K562 (cell line): ENCODE results near the gene DTX3. TPM values are rescaled to one million over a fixed set of nuclear protein-coding genes. Genes with fewer than 3 reads are reported as not detected.

Experiments
- ATAC-seq: fragments of 200-7000 bp; cut with Tn5 transposase; 3 replicates; pipeline ENCODE4 v1.9.1; 2020; ENCODE audit warnings: moderate library complexity
- BruUV-seq: library from RNA; stranded (reverse); fragments of 400-500 nt; replicated peaks from 2 replicates; lab custom pipeline; 2021; lab: Mats Ljungman, UMichigan
- CTCF ChIA-PET: fragments of 300-600 bp; formaldehyde crosslinking; extraction: SDS; loops from one replicate; lab custom pipeline; 2021; ENCODE audit warnings: low intra/inter-chr PET ratio; lab: Yijun Ruan, JAX
- POLR2A ChIA-PET: fragments of 300-600, 350-650 bp; sonication (Branson Sonifier 250); formaldehyde crosslinking; extraction: SDS; loops from one replicate; lab custom pipeline; 2021; ENCODE audit warnings: antibody characterized with exemption, inconsistent platforms; lab: Yijun Ruan, JAX
- DNase-seq, 4 experiments: peaks; one replicate each; pipeline versions ENCODE4 v3.0.0 to v3.0.0-alpha.2; 2011 to 2018; ENCODE audit warnings: low spot score in 3 of 4, mixed read lengths in 3 of 4; ENCODE audit errors: extremely low read depth in 1 of 4
- FAIRE-seq: peaks from 2 replicates; lab custom pipeline; 2011; peaks lifted over from hg19 to GRCh38; lab: Jason Lieb, UNC
- H2AFZ ChIP-seq: 2 replicates; pipeline ENCODE4 v1.6.0; 2011; ENCODE audit warnings: low read depth, low read length, control low read depth, inconsistent platforms
- H3K27ac ChIP-seq: fragments of 200-600 bp; 3 replicates; pipeline ENCODE4 v1.8.0; 2011; ENCODE audit warnings: low read depth, mild to moderate bottlenecking, control low read depth, inconsistent platforms, low read length, moderate library complexity, mixed read lengths; ENCODE audit errors: extremely low read depth
- H3K27me3 ChIP-seq, 2 experiments: fragments of 300-600 bp in 1 of 2; 2 replicates in 1 of 2; 3 replicates in 1 of 2; pipeline versions ENCODE4 v1.6.0 to v1.8.0; 2011; ENCODE audit warnings: inconsistent platforms in 2 of 2, low read length in 2 of 2, mild to moderate bottlenecking in 1 of 2, mixed read lengths in 1 of 2, moderate library complexity in 1 of 2; ENCODE audit not compliant: control insufficient read depth in 2 of 2, insufficient read depth in 2 of 2
- H3K36me3 ChIP-seq: fragments of 300-600 bp; 3 replicates; pipeline ENCODE4 v1.8.0; 2011; ENCODE audit warnings: mild to moderate bottlenecking, low read length, inconsistent platforms; ENCODE audit not compliant: control insufficient read depth, insufficient read depth
- H3K4me1 ChIP-seq, 2 experiments: fragments of 200-600 bp in 1 of 2; replicated peaks in 1 of 2; 2 replicates in 1 of 2; 3 replicates in 1 of 2; pipeline versions ENCODE4 v1.5.1 to v1.8.0; 2011; ENCODE audit warnings: inconsistent platforms in 2 of 2, low read length in 2 of 2, mild to moderate bottlenecking in 1 of 2, mixed read lengths in 1 of 2, moderate library complexity in 1 of 2; ENCODE audit not compliant: control insufficient read depth in 2 of 2, insufficient read depth in 2 of 2
- H3K4me2 ChIP-seq: 2 replicates; pipeline ENCODE4 v1.6.1; 2011; ENCODE audit warnings: low read length, control low read depth, inconsistent platforms, mixed read lengths; ENCODE audit not compliant: insufficient read depth
- H3K4me3 ChIP-seq: fragments of 200-600 bp; sonication (generic), shearing (Covaris generic); 2 replicates; pipeline ENCODE4 v1.5.1; 2016; ENCODE audit warnings: control low read depth, inconsistent platforms
- H3K79me2 ChIP-seq: fragments of 200-600 bp; 3 replicates; pipeline ENCODE4 v1.8.0; 2011; ENCODE audit warnings: low read length, inconsistent platforms; ENCODE audit not compliant: control insufficient read depth, insufficient read depth
- H3K9ac ChIP-seq, 2 experiments: 2 replicates each; pipeline versions ENCODE4 v1.6.0 to v1.6.1; 2011; ENCODE audit warnings: low read depth in 2 of 2, low read length in 2 of 2, control low read depth in 1 of 2, inconsistent platforms in 1 of 2, mild to moderate bottlenecking in 1 of 2, mixed read lengths in 1 of 2; ENCODE audit not compliant: insufficient read depth in 1 of 2
- H3K9me1 ChIP-seq: one replicate; pipeline ENCODE4 v1.6.0; 2011; ENCODE audit warnings: inconsistent platforms, mild to moderate bottlenecking, low read length, moderate library complexity; ENCODE audit not compliant: control insufficient read depth, insufficient read depth
- H3K9me3 ChIP-seq: replicated peaks from 2 replicates; pipeline ENCODE4 v1.5.1; 2011; ENCODE audit warnings: low read depth, low read length, inconsistent platforms; ENCODE audit not compliant: control insufficient read depth, insufficient read depth
- H4K20me1 ChIP-seq: replicated peaks from 2 replicates; pipeline ENCODE4 v1.6.1; 2011; ENCODE audit warnings: low read length, inconsistent platforms, mixed read lengths; ENCODE audit not compliant: control insufficient read depth, insufficient read depth
- BCOR ChIP-seq: fragments of 450-650 bp; IDR thresholded peaks from 2 replicates; pipeline ENCODE4 v1.6.1; 2016
- CBFB ChIP-seq: sonication (generic); formaldehyde crosslinking; IDR thresholded peaks from 2 replicates; pipeline ENCODE4 v1.4.0; 2020; ENCODE audit warnings: mild to moderate bottlenecking, missing genetic modification reagents
- CHD2 ChIP-seq: IDR thresholded peaks from 2 replicates; pipeline ENCODE4 v1.6.1; 2011; ENCODE audit warnings: low read depth, low read length
- CREB1 ChIP-seq, 2 experiments: sonication (generic) in 1 of 2; formaldehyde crosslinking in 1 of 2; IDR thresholded peaks; 2 replicates each; pipeline versions ENCODE4 v1.6.1 to v1.8.0; 2012 to 2022; ENCODE audit warnings: inconsistent platforms in 1 of 2, mild to moderate bottlenecking in 1 of 2, missing genetic modification reagents in 1 of 2, moderate library complexity in 1 of 2
- ESRRA ChIP-seq: fragments of 450-650 bp; IDR thresholded peaks from 2 replicates; pipeline ENCODE4 v1.6.1; 2014; ENCODE audit warnings: low read depth, mild to moderate bottlenecking, moderate library complexity, borderline replicate concordance
- ETS2 ChIP-seq: IDR thresholded peaks from 2 replicates; pipeline ENCODE4 v1.6.1; 2016; ENCODE audit warnings: borderline replicate concordance, missing genetic modification characterization, mild to moderate bottlenecking, moderate library complexity, missing compliant biosample characterization; ENCODE audit not compliant: poor library complexity, severe bottlenecking
- FOXA3 ChIP-seq, 2 experiments: fragments of 450-650 bp in 1 of 2; sonication (generic) in 1 of 2; formaldehyde crosslinking; IDR thresholded peaks in 1 of 2; conservative IDR thresholded peaks in 1 of 2; 2 replicates each; pipeline versions ENCODE4 v1.4.0 to v1.8.0; 2020 to 2022; ENCODE audit warnings: mild to moderate bottlenecking in 2 of 2, missing genetic modification reagents in 1 of 2
- GABPA ChIP-seq: fragments of 200-800 bp; sonication (Bioruptor generic); conservative IDR thresholded peaks from 2 replicates; pipeline ENCODE4 v1.6.1; 2016; ENCODE audit warnings: low read depth, missing genetic modification characterization, missing compliant biosample characterization
- HDAC8 ChIP-seq: fragments of 450-650 bp; IDR thresholded peaks from 2 replicates; pipeline ENCODE4 v1.6.1; 2016; ENCODE audit warnings: mild to moderate bottlenecking, missing genetic modification characterization, moderate library complexity, missing compliant biosample characterization
- KLF13 ChIP-seq: fragments of 450-650 bp; IDR thresholded peaks from 2 replicates; pipeline ENCODE4 v1.6.1; 2016; ENCODE audit warnings: missing genetic modification characterization, low read depth, mild to moderate bottlenecking, missing compliant biosample characterization, moderate library complexity, borderline replicate concordance
- MAZ ChIP-seq, 2 experiments: fragments of 450-650 bp in 1 of 2; sonication (generic) in 1 of 2; formaldehyde crosslinking; IDR thresholded peaks in 1 of 2; conservative IDR thresholded peaks in 1 of 2; 2 replicates each; pipeline versions ENCODE4 v1.4.0 to v1.5.0; 2020; ENCODE audit warnings: mild to moderate bottlenecking in 1 of 2, missing genetic modification reagents in 1 of 2
- MTF1 ChIP-seq: fragments of 250-450 bp; sonication (Bioruptor Pico); IDR thresholded peaks from 2 replicates; pipeline ENCODE4 v1.9.0; 2021; ENCODE audit warnings: moderate library complexity, mild to moderate bottlenecking, inconsistent platforms, borderline replicate concordance
- PML ChIP-seq: IDR thresholded peaks from 2 replicates; pipeline ENCODE4 v1.6.1; 2012; ENCODE audit warnings: low read length, inconsistent platforms
- POLR2AphosphoS5 ChIP-seq: IDR thresholded peaks from 2 replicates; pipeline ENCODE4 v1.6.1; 2011; ENCODE audit warnings: mild to moderate bottlenecking, low read depth, low read length, moderate library complexity; ENCODE audit not compliant: control insufficient read depth, insufficient read depth
- PTTG1 ChIP-seq: fragments of 450-650 bp; IDR thresholded peaks from 2 replicates; pipeline ENCODE4 v1.6.1; 2016; ENCODE audit warnings: low read depth, mild to moderate bottlenecking, missing genetic modification characterization, missing compliant biosample characterization
- ZNF444 ChIP-seq: fragments of 250-450 bp; sonication (Bioruptor Pico); IDR thresholded peaks from 2 replicates; pipeline ENCODE4 v1.4.0; 2020; ENCODE audit warnings: mild to moderate bottlenecking, moderate library complexity
- ZNF695 ChIP-seq: fragments of 450-650 bp; formaldehyde crosslinking; IDR thresholded peaks from 2 replicates; pipeline ENCODE4 v1.4.0; 2020; ENCODE audit warnings: mild to moderate bottlenecking, moderate library complexity
- ZNF707 ChIP-seq: fragments of 250-450 bp; sonication (Bioruptor Pico); conservative IDR thresholded peaks from 2 replicates; pipeline ENCODE4 v1.8.0; 2022; ENCODE audit warnings: inconsistent platforms, mild to moderate bottlenecking, moderate library complexity
- WGBS: fragments of 100-300 bp; shearing (Covaris generic); methylation state at CpG from one replicate; pipeline ENCODE4 v1.1.6; 2016; ENCODE audit warnings: low coverage, mixed read lengths; ENCODE audit not compliant: insufficient coverage; ENCODE audit errors: missing lambda C conversion rate; 5-methylcytosine and 5-hydroxymethylcytosine counted together
- in situ Hi-C: fragments of 300-500 bp; cut with MboI; formaldehyde crosslinking; loops from 4 replicates; pipeline ENCODE4 v1.15.0; 2018; ENCODE audit warnings: inconsistent platforms, mixed read lengths
- intact Hi-C: fragments of 100-400 bp; cut with micrococcal nuclease; formaldehyde crosslinking; loops from 2 replicates; pipeline ENCODE4 v1.14.2; 2022
- polyA plus RNA-seq, 8 experiments: library from polyadenylated mRNA; depleted of rRNA in 4 of 8; stranded (reverse) in 5 of 8; unstranded in 3 of 8; fragments of >200 nt; fragmentation: Nextera tagmentation in 2 of 8; fragmentation: Illumina TruSeq in 1 of 8; extraction: Ambion mirVana in 2 of 8; extraction: Trizol in 1 of 8; gene quantifications; 2 replicates each; pipeline versions ENCODE4 v1.2.1 to v1.2.3, GENCODE V29; 2011 to 2014; ENCODE audit warnings: inconsistent platforms in 1 of 8, missing spikeins in 1 of 8
- total RNA-seq, 7 experiments: library from RNA; depleted of rRNA in 6 of 7; stranded (reverse); fragments of >200 nt in 6 of 7; fragmentation: Illumina TruSeq in 2 of 7; extraction: Trizol in 2 of 7; gene quantifications; 2 replicates each; pipeline versions ENCODE4 v1.2.1 to v1.2.3, GENCODE V29; 2011 to 2021; ENCODE audit warnings: low replicate concordance in 1 of 7
- TF ChIP-seq, protein P1 (sequence below): sonication (generic); formaldehyde crosslinking; IDR thresholded peaks from 2 replicates; pipeline ENCODE4 v1.4.0; 2020; ENCODE audit warnings: mild to moderate bottlenecking, missing genetic modification reagents

DTX3 gene
- total and polyA plus RNA-seq, 9 of the 15 experiments (the other 6 are each of a cell fraction or from before 2014, with no cell fraction given), result 0.03 to 0.09 (median 0.06) TPM; not detected in 6

DNA sequence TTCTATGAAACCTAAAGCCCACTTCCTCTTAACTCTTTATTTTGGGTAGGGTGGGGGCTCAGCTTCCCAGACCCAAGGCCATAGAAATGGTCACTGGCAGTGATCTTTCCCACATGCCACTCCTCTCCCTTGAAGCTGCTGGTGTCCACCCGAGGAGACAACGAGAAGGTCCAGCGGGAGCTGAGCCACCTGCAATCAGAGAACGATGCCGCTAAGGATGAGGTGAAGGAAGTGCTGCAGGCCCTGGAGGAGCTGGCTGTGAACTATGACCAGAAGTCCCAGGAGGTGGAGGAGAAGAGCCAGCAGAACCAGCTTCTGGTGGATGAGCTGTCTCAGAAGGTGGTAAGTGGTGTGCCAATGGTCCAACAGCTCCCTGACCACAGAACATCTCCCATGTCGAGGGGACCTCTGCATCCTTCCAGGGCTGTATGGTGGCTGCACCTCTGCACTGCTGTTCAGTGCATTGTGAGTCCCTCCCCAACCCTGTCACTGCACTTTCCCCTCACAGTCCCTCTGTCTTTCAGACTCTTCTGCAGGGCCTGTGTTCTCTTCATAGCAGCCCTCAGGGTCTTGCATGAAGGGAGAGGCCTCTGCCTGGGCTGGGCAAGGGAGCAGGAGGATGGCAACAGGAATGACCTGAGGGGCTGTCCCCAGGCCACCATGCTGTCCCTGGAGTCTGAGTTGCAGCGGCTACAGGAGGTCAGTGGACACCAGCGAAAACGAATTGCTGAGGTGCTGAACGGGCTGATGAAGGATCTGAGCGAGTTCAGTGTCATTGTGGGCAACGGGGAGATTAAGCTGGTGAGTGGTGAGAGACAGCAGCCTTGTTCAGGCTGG is 32.5 kb upstream of the DTX3 start:
- intact Hi-C loops, result no loop called here
- POLR2A ChIA-PET, result interaction anchor here (0.6 to 1.4 kb wide), 4 partner anchors 11 to 52 kb away, joined by 3 to 6 read pairs (median 5); partner anchors contain the start of gene DDIT3
- CTCF ChIA-PET, result no interaction called here

More for the DNA sequence above, 32.5 kb upstream of the DTX3 start:
- in situ Hi-C loops, result no loop called here
- peaks cover 7% of the 10 kb centered on the region for H3K9me1 ChIP-seq
- peaks cover 67% of the 10 kb centered on the region for H3K36me3 ChIP-seq
- H4K20me1 ChIP-seq, result no peaks in the 10 kb centered on the region
- BruUV-seq, result no TSS peak
- no peaks in the 10 kb centered on the region for H3K27me3 ChIP-seq
- no peaks in the 10 kb centered on the region for H3K4me1 ChIP-seq
- H3K4me3 ChIP-seq, result no peak overlapping the region
- H3K27ac ChIP-seq, result no peak overlapping the region
- no peak overlapping the region for H2AFZ ChIP-seq
- DNase-seq, result no peak
- TF ChIP-seq ESRRA (no peak), POLR2AphosphoS5 (no peak), CHD2 (no peak), MAZ (CRISPR knock-in tag; conservative IDR thresholded peaks at IDR 0.05 in 1 of 2, IDR thresholded peaks at IDR 0.05 in 1 of 2) (no peak), GABPA (tag) (no peak), MTF1 (CRISPR knock-in tag) (no peak), ETS2 (tag) (no peak), HDAC8 (no peak), ZNF444 (CRISPR knock-in tag) (no peak), ZNF707 (CRISPR knock-in tag) (no peak), PTTG1 (tag) (no peak), PML (no peak), ZNF695 (no peak), FOXA3 (CRISPR knock-in tag; conservative IDR thresholded peaks at IDR 0.05 in 1 of 2, IDR thresholded peaks at IDR 0.05 in 1 of 2) (no peak), BCOR (no peak), CREB1 (IDR thresholded peaks at IDR 0.05) (no peak), CREB1 (CRISPR knock-in tag; IDR thresholded peaks at IDR 0.05) (no peak), CBFB (CRISPR knock-in tag) (no peak), KLF13 (tag) (no peak)
- TF ChIP-seq, protein P1, sequence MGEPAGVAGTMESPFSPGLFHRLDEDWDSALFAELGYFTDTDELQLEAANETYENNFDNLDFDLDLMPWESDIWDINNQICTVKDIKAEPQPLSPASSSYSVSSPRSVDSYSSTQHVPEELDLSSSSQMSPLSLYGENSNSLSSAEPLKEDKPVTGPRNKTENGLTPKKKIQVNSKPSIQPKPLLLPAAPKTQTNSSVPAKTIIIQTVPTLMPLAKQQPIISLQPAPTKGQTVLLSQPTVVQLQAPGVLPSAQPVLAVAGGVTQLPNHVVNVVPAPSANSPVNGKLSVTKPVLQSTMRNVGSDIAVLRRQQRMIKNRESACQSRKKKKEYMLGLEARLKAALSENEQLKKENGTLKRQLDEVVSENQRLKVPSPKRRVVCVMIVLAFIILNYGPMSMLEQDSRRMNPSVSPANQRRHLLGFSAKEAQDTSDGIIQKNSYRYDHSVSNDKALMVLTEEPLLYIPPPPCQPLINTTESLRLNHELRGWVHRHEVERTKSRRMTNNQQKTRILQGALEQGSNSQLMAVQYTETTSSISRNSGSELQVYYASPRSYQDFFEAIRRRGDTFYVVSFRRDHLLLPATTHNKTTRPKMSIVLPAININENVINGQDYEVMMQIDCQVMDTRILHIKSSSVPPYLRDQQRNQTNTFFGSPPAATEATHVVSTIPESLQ (CRISPR knock-in tag), result no peak
- H3K9me3 ChIP-seq, result no peaks in the 10 kb centered on the region
- H3K79me2 ChIP-seq, result no peaks in the 10 kb centered on the region
- H3K9ac ChIP-seq, result peak overlapping the region in 1 of 2 experiments; percentile 55; a peak in 2 of 4 replicates
- FAIRE-seq, result no peak
- ATAC-seq, result no peak
- no peak overlapping the region for H3K4me2 ChIP-seq
- 80% methylated on average over 12 of the region's 12 CpGs for WGBS
